ENCODE measurements around the gene SRM.

DNA sequence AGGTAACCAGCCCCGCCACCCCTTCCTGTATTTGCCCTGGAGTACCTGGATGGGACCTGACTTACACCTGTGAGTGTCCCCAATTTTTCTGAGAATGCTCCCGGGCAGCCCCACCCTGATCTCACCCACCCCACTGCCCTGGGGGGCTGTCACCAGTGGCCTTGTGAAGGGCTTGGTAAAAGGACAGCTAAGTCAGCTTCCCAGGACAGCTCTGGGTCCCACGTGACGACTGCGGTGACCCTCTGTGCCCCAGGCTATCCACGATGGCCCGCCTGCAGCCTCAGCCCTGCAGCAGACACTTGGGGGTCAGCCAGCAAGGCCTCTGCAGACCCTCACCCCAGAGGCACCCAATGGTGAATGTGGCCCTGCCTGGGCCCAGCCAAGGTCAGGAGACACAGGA, 5.6 kb downstream of the SRM start:
- TF ChIP-seq, protein P1, sequence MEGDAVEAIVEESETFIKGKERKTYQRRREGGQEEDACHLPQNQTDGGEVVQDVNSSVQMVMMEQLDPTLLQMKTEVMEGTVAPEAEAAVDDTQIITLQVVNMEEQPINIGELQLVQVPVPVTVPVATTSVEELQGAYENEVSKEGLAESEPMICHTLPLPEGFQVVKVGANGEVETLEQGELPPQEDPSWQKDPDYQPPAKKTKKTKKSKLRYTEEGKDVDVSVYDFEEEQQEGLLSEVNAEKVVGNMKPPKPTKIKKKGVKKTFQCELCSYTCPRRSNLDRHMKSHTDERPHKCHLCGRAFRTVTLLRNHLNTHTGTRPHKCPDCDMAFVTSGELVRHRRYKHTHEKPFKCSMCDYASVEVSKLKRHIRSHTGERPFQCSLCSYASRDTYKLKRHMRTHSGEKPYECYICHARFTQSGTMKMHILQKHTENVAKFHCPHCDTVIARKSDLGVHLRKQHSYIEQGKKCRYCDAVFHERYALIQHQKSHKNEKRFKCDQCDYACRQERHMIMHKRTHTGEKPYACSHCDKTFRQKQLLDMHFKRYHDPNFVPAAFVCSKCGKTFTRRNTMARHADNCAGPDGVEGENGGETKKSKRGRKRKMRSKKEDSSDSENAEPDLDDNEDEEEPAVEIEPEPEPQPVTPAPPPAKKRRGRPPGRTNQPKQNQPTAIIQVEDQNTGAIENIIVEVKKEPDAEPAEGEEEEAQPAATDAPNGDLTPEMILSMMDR (IDR thresholded peaks at IDR 0.05): no peak
- no peak for TF ChIP-seq POLR2A (IDR thresholded peaks at IDR 0.05)

All from tibial nerve (tissue), 3 donors.